COR-L47 (cell line): ENCODE measurements around the gene THAP11.

Experiments used
- DNase-seq: peaks from one replicate; lab custom pipeline; 2025; lab: John Stamatoyannopoulos, UW

THAP11 gene

DNA sequence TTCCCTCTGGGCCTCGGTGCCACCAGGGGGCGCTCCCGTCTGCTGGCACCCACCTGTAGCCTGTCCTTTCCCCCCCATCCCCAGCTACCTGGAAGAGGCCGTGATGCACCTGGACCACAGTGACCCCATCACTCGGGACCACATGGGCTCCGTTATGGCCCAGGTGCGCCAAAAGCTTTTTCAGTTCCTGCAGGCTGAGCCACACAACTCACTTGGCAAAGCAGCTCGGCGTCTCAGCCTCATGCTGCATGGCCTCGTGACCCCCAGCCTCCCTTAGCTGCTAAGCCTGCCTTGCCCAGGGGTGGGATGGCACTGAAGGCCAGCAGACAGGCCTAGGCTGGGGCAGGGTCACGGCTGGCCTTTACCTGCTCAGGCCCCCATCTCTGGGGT lies 41.7 kb downstream of the THAP11 start:
- peak; percentile 57 for DNase-seq

- DNase-seq: no peak
Observed at GRCh38 chr16:67884684-67885083, 42.6 kb downstream of the THAP11 start, which contains the start of gene NRN1L. TSS of gene NRN1L (plus strand) at chr16:67884885. CDS start at chr16:67884904, 19 bp downstream.

DNA sequence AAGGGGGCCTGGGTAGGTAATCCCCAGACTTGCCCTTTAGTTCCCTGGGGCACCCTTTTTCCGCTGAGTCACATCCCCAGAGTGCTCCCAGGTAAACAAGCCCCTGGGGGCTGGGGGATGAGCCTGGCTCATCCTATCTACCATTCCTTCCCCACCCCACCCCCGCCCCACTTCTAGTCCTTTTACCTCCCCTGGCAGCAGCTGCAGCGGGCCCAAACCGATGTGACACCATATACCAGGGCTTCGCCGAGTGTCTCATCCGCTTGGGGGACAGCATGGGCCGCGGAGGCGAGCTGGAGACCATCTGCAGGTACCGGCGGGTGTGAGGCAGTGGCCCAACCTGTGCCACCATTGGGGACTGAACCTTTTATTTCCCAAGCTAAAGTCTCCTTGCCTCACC lies 43.4 kb downstream of the THAP11 start:
- no peak for DNase-seq

- no peak for DNase-seq
Observed at GRCh38 chr16:67885976-67886375, 43.9 kb downstream of the THAP11 start.

- DNase-seq: no peak
Observed at GRCh38 chr16:67886387-67886786, 44.3 kb downstream of the THAP11 start.

DNA sequence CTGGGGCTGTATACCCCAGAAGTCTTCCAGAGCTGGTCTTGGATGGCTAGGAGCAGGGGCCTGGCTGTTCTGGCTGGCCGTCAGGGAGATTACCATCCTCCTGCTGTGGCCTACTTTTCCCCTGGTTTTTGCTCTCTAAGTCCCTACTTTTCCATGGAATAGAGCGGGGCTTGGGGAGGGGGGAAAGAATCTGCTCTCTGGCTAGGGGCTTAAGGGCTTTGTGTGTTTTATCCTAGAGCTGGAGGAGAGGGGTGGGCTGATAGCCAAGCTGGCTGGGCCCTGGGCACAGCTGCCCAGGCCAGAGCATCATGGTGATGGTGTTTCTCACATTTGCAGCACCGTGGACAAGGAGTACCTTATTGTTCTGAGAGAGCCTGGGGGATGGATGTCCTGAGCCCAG lies 46.2 kb downstream of the THAP11 start:
- DNase-seq: no peak

DNA sequence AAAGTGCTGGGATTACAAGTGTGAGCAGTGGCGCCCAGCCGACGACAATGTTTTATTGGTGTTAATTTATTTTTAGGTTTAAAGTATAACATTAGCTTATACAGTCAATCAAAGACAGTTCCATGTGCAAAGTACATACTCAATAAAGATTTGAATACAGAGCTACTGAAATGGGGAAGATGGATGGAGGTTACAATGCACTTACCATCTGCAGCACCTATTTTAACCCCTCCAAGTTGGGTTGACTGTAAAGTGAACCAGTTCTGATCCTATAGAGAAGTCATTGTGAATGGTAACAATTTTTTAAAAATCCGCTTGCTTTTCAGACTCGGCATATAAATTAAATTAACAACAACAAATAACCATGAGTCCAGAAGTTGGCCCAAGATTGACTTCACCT lies 50.3 kb downstream of the THAP11 start:
- DNase-seq: no peak

- peak; percentile 96 for DNase-seq
Observed at GRCh38 chr16:67892899-67893742, 51.0 kb downstream of the THAP11 start, which contains the start of gene PSKH1. TSS of gene PSKH1 (plus strand) at chr16:67893254. CDS start at chr16:67908750, 15,496 bp downstream.
